Limb (tissue), 2 donors: Measurements from ENCODE around the gene TRAPPC10.

Experiments used
- DNase-seq, 2 donors: peaks; one replicate each; pipeline ENCODE4 v3.0.0-alpha.2; 2016; ENCODE audit errors: extremely low spot score in 2 of 2

The TRAPPC10 gene

DNA sequence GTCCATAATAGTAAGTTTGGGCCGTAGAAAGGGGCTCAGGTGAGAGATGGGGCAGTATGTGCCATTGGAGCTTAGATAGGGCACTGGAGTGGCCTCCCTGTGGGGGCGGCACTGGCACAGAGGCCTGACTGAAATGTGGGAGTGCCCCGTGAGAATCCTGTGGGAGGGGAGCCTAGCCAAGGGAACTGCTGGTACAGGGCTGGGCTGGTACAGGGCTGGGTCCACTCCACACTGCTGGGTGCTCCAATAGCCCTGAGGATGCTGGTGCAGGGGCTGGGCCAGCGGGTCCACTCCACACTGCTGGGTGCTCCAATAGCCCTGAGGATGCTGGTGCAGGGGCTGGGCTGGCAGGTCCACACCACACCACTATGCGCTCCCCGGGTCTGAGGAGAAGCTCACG is 50.3 kb downstream of the TRAPPC10 start:
- no peak for DNase-seq

DNA sequence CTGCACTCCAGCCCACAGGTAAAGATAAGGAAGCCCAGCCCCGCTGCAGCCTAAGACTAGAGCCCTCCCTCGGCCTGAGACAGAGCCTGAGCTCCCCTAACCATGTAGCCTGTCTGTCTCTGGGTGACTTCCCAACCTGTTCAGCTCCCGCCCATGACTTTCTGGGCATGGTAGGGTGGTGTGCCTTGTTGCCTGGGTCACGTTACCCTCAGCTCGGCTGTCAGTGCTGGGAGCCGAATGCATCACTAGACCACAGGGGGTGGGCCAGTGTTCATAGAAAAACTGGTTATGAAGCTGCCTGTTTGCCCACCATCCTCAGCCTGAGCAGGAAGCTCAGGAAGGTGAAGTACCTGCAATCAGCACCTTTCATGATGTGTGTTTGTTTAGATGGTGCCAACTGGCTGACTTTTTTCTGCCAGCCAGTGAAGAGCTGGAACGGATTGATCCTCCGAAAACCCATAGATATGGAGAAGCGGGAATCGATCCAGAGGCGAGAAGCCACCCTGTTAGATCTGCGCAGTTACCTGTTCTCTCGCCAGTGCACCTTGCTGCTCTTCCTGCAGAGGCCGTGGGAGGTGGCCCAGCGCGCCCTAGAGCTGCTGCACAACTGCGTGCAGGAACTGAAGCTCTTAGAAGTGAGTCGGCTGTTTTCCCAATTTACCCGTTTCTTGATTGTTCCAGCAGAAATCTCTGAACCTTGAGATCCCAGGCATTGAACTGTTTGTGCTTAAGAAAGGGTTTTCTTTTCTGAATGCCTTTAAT is 51.2 kb downstream of the TRAPPC10 start:
- DNase-seq: no peak

DNA sequence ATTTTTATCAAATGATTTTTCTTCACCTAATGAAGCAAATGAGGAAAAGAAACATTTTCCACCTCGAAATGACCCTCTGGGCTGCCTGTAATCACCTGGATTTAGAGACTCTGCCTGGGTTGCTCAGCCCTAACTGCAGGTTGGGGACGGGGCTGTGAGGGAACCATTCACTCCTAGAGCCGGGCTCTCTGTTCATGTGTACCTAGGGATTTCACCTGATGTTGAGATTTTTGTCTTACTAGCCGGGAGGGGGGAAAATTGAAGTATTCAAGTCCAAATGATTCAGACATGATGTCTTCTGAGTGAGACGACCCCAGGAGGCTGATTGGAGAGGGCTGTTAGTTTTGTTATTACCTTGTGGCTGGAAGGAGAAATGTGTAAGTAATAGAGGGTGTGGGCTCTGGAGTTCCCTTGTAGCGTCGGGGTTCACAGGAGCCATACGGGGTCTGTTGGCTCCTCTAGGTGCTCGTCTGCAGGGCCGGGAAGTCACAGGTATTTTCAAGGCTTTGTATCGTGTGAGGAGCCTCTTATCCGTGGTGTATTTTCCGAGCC is 52.8 kb downstream of the TRAPPC10 start:
- DNase-seq: no peak

DNA sequence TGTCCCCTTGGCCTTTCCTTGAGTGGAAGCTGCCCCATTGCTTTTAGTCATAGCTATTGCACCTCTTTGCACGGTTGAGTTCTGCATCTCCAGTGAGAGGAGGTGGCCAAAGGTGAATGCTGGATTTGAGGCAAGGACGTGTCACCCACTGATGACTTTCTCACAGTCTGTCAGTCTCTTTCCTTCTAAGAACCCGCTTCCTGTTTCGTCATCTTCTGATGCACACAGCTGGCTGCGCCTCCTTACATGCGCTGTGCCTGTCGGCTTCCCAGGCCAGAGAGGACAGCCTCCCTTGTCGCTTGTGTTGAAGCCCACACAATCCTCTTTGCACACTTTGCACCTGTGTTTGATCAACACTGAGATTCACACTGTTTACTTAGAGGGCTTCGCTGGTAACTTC is 53.3 kb downstream of the TRAPPC10 start:
- no peak for DNase-seq

DNA sequence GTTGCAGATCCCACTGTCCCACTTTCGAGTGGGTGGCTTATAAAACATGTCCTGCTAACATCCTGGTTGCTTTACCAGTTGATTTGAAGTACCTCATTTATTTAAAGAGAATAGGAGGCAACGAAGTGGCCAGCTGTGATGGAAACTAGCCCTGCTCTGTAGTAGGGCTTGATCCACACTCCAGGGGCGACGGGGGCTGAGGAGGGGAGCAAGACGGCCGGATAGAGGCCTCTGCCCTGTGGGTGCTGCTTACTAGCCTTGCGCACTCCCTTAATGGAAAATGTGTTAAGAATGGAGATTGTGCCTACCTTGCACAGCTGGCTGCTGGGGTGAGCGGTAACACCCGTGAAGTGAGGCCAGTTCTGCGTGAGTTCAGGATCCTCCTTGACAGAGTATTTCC is 54.0 kb downstream of the TRAPPC10 start:
- no peak for DNase-seq

DNA sequence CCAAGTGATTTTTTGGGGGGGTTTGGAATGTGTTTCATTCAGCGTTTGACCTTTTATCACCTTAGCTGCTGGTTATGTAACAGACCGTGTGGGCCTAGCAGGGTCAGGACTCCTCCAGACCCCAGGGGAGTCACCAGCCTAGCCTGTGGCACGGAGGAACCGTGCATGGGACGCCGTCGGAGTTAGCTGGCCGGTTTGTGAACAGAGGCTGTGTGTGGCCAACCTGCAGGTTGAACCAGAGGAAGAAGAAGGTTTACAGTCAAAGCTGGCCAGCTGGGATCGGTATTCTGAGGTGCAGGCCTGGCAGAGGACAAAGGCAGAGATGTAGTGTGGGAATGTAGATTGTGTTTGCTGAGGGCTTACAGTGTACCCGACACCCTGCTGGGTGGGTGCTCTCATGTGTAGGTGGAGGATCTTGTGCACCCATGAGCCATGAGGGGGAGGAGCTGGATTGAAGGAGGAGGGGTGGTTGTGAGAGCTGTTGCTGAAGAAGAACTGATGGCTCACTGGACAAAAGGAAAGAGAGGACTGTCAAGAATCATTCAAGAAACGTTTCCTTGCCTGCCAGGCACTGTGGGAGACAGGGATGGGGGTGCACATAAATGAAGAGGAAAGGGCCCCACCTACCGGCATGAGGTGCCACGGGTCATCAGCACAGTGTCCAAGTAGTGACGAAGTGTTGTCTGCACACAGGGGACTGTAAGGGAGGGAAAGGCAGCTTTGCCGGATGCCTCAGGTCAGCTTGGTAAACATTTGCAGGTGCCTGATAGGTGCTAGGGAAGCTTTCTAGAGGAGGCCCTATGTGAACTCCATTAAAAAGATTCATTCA is 55.1 kb downstream of the TRAPPC10 start:
- DNase-seq: no peak

DNA sequence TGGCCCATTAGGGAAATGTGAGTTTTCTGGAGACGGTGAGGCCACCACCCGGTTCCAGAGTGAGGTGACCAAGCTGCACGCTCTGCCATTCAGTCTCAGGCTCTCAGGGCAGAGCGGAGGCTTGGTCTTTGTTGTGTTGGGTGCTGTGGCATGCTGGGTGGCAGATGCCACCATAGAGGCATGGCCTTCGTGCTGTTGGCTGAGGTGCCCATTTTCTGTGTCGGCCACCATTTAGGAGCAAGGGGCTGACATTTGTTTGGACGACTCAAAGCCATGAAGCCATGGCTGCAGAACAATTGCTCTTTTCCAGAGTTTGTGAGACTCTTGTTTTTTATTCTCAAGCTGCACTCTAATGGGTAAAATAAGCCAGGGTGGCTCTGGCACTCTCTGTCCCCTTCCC is 58.3 kb downstream of the TRAPPC10 start:
- no peak for DNase-seq

DNA sequence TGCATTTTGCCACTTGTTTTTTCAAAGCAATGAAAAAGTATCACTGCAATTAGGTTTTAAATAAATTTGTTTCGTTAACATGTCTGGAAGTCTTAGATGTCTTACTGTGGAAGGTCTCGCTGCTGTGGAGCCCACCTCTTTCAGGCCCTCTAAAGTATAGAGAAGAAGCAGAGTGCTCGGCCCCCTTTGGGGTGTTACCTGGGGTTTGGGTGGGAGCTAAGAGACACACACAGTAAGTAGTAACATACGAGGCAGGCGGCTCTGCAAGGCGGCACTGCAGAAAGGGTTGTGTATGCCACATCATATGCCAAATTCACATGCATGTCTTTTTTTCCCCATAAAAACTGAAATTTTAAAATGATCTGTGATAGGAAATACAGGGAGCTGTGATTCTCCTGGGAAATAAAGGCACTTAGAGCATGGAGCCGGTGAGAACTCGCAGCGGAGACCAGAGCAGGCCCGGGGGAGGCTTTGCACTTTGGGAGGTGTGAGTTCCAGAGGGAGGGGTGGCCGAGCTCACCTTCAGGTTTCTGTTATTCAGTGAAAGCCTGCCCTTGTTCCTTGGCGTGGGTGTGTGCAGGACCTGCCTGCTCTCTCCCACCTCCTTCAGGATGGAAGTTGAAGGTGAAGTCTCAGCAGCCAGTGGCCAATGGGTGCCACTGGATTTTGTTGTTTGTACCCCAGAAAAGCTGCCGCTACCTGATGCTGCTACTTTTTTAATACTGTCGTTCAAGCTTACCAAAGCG is 59.4 kb downstream of the TRAPPC10 start:
- no peak for DNase-seq

DNA sequence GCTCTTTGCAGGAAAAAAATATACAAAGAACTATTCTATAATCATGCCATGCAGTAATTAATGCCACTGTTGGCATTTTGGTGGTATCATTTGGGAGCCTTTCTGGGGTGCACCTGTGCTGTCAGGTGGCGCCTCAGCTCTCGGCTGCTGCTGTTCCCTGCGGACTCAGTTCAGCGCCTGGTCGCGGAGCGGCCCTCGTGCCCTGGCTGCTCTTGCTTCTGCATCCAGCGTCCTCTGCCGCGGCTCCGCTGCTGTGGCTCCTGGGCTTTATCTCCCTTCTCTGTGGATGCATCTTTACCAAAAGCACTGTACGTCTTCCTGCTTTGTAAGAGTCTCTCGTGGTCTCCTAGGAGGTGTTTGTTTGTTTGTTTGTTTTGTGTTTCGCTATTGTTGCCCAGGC is 60.0 kb downstream of the TRAPPC10 start:
- no peak for DNase-seq

DNA sequence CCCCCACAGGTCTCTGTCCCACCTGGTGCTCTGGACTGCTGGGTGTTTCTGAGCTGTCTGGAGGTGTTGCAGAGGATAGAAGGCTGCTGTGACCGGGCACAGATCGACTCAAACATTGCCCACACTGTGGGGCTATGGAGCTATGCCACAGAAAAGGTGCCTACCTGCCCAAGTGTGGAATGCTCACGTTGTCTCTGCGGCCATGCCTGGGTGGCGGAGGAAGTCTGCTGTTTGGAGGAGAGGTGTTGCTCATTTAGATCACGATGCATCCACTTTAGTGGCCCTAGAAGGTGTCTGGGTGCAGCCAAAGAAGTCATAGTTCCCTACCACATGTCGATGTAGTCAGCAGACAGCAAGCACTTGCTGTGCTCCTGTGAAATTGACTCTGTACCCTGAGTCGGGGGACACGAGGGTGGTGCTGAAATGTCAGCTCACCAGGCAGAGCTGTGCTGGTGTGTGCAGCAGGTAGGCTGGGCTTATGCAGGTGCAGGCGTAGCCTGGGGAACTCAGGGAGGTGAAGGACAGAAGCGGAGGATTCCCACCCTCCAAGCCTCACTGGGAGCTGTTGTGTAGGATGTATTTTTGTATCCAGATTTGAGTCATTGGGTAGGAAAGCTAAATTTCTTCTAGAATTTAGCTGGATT is 62.3 kb downstream of the TRAPPC10 start:
- no peak for DNase-seq

DNA sequence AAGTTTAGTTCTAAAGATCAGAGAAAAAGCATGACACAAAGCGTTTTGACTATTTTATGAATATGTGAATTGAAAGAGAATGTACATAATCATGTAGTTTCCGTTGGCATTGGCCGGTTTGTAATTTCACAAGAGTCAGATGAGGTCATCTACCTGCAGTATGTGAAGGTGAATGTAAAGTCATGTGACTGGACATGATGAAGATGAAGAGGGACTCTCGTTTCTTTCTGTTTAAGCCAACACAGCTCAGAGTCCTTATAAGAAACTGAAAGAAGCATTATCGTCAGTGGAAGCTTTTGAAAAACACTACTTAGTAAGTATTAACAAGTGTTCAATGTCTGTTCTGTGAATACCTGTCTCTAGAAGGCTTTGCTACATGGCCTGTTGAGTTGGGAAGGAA is 64.2 kb downstream of the TRAPPC10 start:
- DNase-seq: no peak

DNA sequence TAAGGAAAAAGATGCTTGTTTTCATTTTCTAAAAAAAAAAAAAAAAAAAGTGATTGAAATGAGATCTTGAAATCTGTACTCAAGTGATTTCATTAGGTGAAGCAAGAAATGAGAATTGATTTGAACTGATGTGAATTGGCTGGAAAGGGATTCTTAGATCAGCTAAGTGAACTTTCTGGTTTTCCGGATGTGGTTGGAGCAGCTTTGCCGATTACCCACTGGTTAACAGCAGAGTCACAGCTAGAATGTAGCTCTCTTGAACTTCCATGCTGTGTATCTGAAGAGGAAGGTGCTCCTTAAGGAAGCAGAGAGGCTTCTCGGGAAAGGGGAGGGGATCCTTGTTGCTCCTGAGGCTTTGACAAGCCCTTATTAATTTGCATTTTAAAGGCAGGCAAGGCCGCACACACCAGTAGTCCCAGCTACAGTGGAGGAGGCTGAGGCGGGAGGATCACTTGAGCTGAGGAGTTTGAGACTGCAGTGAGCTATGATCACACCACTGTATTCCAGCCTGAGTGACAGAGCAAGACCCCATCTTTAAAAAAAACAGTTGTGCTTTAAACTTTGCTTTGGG is 66.4 kb downstream of the TRAPPC10 start:
- DNase-seq: no peak

DNA sequence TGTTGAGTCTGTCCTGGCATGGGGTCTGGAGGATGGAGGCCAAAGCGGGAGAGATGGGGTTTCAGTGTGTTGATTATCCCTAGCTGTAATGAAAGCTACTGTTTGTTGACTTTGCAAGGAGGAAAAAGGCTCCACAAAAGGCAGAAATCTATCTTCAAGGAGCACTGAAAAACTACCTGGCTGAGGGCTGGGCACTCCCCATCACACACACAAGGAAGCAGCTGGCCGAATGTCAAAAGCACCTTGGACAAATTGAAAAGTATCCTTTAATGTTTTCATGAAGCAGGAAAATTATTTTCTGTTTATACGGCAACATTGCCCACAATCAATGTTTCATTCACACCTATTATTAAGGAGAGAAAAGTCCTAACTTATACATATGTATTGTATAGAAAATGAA is 67.3 kb downstream of the TRAPPC10 start:
- DNase-seq: no peak

DNA sequence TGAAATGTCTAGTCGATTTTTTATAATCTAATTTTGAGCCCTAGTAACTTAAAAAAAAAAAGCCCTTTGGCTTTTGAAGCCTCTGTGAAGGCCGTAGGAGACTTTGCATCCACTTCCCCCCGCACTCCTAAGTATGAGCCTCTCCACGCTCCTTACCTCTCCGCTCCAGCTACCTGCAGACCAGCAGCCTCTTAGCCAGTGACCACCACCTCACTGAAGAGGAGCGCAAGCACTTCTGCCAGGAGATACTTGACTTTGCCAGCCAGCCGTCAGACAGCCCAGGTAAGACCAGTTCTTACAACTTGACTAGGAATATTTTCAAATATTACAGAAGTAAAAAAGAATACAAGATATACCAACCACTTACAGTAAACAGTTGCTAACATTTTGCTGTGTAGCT is 67.7 kb downstream of the TRAPPC10 start:
- DNase-seq: no peak

DNA sequence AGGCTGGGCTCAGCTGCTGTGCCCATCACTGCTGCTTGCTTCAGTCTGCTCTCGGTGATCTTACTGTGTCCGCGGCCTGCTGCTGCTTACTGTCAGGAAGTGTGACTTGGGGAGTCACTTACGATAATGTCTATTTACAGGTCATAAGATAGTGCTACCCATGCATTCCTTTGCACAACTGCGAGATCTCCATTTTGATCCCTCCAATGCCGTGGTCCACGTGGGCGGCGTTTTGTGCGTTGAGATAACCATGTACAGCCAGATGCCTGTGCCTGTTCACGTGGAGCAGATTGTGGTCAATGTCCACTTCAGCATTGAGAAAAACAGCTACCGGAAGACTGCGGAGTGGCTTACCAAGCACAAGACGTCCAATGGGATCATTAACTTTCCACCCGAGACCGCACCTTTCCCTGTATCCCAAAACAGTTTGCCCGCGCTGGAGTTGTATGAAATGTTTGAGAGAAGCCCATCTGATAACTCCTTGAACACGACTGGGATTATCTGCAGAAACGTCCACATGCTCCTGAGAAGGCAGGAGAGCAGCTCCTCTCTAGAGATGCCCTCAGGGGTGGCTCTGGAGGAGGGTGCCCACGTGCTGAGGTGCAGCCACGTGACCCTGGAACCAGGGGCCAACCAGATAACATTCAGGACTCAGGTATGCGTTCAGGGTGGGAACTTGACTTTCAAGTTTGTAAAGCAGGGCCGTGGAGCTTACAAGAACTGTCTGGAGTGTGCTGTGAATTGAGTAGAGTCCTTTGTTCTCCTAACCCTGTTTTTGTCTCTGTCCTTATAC is 70.7 kb downstream of the TRAPPC10 start:
- DNase-seq: no peak

DNA sequence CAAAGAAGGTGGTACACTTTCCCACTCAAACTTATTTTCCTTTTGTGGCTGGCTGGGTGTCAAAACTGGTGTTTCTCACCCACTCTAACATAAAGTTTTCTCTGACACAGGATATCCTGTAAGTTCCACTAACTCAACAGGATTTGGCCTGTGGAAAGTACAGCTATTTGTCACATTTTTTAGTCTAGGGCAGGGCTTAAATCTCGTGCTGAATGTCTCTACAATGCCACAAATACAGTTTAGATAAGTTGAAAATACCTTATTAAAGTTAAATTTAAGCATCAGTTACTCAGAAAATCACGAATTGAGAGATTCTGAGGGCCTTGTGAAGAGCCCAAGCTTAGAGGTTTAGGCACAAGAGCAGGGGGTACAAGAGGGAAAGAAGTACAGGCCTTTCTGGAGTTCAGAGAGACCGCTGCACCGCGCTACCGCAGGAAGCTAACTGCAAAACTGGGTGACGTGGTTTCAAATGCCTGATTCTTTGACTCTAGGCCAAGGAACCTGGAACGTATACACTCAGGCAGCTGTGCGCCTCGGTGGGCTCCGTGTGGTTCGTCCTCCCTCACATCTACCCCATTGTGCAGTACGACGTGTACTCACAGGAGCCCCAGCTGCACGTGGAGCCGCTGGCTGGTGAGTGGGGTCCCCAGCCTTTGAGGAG is 71.7 kb downstream of the TRAPPC10 start:
- no peak for DNase-seq

DNA sequence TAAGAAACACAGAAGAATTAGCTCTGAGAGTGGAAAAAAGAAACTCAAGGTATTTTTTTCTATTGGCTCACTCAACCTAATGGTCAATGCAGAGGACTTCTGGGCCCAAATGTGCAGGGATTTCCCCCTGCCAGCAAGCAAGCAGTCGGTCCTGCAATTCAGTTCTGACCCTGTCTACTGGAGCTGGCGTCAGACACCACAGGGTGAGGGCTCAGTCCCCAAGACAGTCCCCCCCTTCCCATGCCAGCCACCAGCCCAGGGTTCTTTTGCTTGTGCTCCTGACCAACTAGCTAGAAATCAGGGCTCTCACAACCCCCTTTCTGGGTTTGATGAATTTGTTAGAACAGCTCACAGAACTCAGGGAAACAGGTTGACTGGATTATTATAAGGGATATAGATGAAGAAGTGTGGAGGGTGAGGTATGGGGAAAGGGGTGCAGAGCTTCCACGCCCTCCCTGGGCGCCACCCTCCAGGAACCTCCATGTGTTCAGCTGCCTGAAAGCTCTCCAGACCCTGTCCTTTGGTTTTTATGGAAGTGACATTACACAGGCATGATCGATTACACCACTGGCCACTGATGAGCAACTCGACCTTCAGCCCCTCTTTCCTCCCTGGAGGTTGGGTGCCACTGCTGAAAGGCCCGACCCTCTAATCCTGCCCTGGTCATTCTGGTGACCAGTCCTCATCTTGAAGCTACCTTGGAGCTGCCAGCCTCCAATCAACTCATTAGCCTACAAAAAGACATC is 72.6 kb downstream of the TRAPPC10 start:
- DNase-seq: no peak

DNA sequence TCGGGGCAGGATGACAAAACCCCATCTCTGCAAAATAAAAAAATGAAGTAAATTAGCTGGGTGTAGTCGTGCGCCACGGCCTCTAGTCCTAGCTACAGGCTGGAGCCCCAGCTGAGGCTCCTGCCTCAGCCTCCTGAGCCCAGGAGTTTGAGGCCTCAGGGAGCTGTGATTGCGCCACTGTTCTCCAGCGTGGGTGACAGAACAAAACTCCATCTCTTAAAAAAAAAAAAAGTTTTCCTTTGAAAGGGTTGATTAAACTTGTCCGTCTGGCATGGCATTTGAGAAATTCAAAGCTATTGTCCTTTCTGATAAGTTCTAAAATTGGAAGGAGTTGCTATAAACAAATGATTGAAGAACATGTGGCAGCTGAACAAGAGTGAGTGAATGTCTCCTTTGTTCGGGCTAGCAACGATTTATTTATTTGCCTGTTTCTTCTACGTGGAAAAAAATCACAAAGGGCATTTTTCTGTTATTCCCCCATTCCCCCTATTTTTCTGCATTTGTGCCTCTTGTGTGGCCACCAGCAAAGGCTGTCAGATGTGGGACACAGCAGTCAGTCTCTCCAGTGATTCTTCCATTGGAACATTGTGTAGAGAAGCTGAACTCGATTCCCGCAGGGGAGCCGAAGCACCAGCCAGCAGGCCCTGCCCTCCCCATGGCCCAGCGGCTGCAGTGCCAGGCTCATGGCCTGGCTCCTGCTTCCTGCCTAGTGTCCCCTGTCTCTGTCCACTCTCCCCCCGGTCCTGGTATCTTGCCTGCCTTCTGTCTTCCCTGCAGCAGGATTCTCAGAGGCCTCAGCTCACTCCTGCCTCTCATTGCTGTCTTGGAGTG is 73.6 kb downstream of the TRAPPC10 start:
- no peak for DNase-seq
